ENCODE measurements around the gene SLC12A3.

SLC12A3 gene

GRCh38 chr16:56915336-56916119 lies 50.5 kb downstream of the SLC12A3 start:
- TF ChIP-seq SUZ12 (IDR thresholded peaks at IDR 0.05; ENCODE audit: extremely low read depth, insufficient read depth, insufficient read length), result no peak
- TF ChIP-seq ZNF274 (IDR thresholded peaks at IDR 0.05; ENCODE audit: low read depth, low read length), result no peak
- TF ChIP-seq YY1 (IDR thresholded peaks at IDR 0.05; ENCODE audit: insufficient read depth, insufficient read length), result no peak
- no peak for DNase-seq (ENCODE audit: low read depth, low spot score)
- Histone ChIP-seq H3K9ac (ENCODE audit: insufficient read length, low read depth) (no peak overlapping the region), H3K9me3 (ENCODE audit: insufficient read depth, low read length) (no peaks in the 10 kb centered on the region), H3K4me3 (ENCODE audit: insufficient read length, low read depth) (no peak overlapping the region), H3K36me3 (ENCODE audit: insufficient read depth, insufficient read length, low read length) (no peaks in the 10 kb centered on the region), H3K4me1 (ENCODE audit: insufficient read depth, insufficient read length) (peaks cover 10% of the 10 kb centered on the region), H3K27me3 (ENCODE audit: insufficient read depth, insufficient read length) (no peaks in the 10 kb centered on the region)

- DNase-seq (ENCODE audit: low read depth, low spot score), result no peak
- TF ChIP-seq SUZ12 (IDR thresholded peaks at IDR 0.05; ENCODE audit: extremely low read depth, insufficient read depth, insufficient read length), result no peak
- TF ChIP-seq ZNF274 (IDR thresholded peaks at IDR 0.05; ENCODE audit: low read depth, low read length), result no peak
- TF ChIP-seq YY1 (IDR thresholded peaks at IDR 0.05; ENCODE audit: insufficient read depth, insufficient read length), result no peak
- no peak overlapping the region for H3K4me3 ChIP-seq (ENCODE audit: insufficient read length, low read depth)
- H3K36me3 ChIP-seq (ENCODE audit: insufficient read depth, insufficient read length, low read length), result no peaks in the 10 kb centered on the region
- H3K9ac ChIP-seq (ENCODE audit: insufficient read length, low read depth), result no peak overlapping the region
- H3K9me3 ChIP-seq (ENCODE audit: insufficient read depth, low read length), result no peaks in the 10 kb centered on the region
- H3K4me1 ChIP-seq (ENCODE audit: insufficient read depth, insufficient read length), result peaks cover 7% of the 10 kb centered on the region
- H3K27me3 ChIP-seq (ENCODE audit: insufficient read depth, insufficient read length), result no peaks in the 10 kb centered on the region
These were observed 51.8 kb downstream of the SLC12A3 start for GRCh38 chr16:56916571-56917403.

GRCh38 chr16:56918467-56919012 lies 53.5 kb downstream of the SLC12A3 start:
- no peaks in the 10 kb centered on the region for H3K4me1 ChIP-seq (ENCODE audit: insufficient read depth, insufficient read length)
- H3K4me3 ChIP-seq (ENCODE audit: insufficient read length, low read depth), result no peak overlapping the region
- no peak overlapping the region for H3K9ac ChIP-seq (ENCODE audit: insufficient read length, low read depth)
- DNase-seq (ENCODE audit: low read depth, low spot score), result no peak
- H3K9me3 ChIP-seq (ENCODE audit: insufficient read depth, low read length), result no peaks in the 10 kb centered on the region
- H3K36me3 ChIP-seq (ENCODE audit: insufficient read depth, insufficient read length, low read length), result no peaks in the 10 kb centered on the region
- H3K27me3 ChIP-seq (ENCODE audit: insufficient read depth, insufficient read length), result no peaks in the 10 kb centered on the region
- TF ChIP-seq SUZ12 (IDR thresholded peaks at IDR 0.05; ENCODE audit: extremely low read depth, insufficient read depth, insufficient read length), result no peak
- no peak for TF ChIP-seq YY1 (IDR thresholded peaks at IDR 0.05; ENCODE audit: insufficient read depth, insufficient read length)
- TF ChIP-seq ZNF274 (IDR thresholded peaks at IDR 0.05; ENCODE audit: low read depth, low read length), result no peak

- Histone ChIP-seq H3K27me3 (ENCODE audit: insufficient read depth, insufficient read length) (no peaks in the 10 kb centered on the region), H3K36me3 (ENCODE audit: insufficient read depth, insufficient read length, low read length) (no peaks in the 10 kb centered on the region), H3K4me1 (ENCODE audit: insufficient read depth, insufficient read length) (no peaks in the 10 kb centered on the region), H3K4me3 (ENCODE audit: insufficient read length, low read depth) (no peak overlapping the region), H3K9ac (ENCODE audit: insufficient read length, low read depth) (no peak overlapping the region), H3K9me3 (ENCODE audit: insufficient read depth, low read length) (no peaks in the 10 kb centered on the region)
- DNase-seq (ENCODE audit: low read depth, low spot score), result no peak
- TF ChIP-seq ZNF274 (IDR thresholded peaks at IDR 0.05; ENCODE audit: low read depth, low read length) (no peak), SUZ12 (IDR thresholded peaks at IDR 0.05; ENCODE audit: extremely low read depth, insufficient read depth, insufficient read length) (no peak), YY1 (IDR thresholded peaks at IDR 0.05; ENCODE audit: insufficient read depth, insufficient read length) (no peak)
These were observed 54.2 kb downstream of the SLC12A3 start for GRCh38 chr16:56919099-56919800.

DNA sequence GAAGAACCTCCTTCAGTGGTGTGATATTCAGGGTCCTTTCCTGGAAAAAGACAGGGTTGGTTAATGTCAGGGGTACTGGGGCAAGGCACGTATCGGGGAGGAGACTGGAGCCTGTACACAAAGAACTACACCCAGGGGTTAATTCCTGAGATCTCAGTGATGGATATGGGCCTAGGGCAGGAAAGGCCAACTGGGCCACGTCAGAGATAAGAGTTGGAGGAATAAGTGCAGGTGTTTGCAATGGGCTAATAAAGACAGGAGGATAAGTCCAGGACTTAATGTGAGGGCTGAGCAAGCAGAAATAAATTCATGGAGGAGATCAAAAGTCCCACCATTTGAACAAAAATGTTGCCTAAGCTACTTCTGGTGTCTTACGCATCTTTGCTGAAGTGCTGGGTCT lies 56.6 kb downstream of the SLC12A3 start:
- H3K9me3 ChIP-seq (ENCODE audit: insufficient read depth, low read length), result no peaks in the 10 kb centered on the region
- H3K27me3 ChIP-seq (ENCODE audit: insufficient read depth, insufficient read length), result no peaks in the 10 kb centered on the region
- H3K36me3 ChIP-seq (ENCODE audit: insufficient read depth, insufficient read length, low read length), result no peaks in the 10 kb centered on the region
- no peak overlapping the region for H3K9ac ChIP-seq (ENCODE audit: insufficient read length, low read depth)
- TF ChIP-seq YY1 (IDR thresholded peaks at IDR 0.05; ENCODE audit: insufficient read depth, insufficient read length) (no peak), ZNF274 (IDR thresholded peaks at IDR 0.05; ENCODE audit: low read depth, low read length) (no peak), SUZ12 (IDR thresholded peaks at IDR 0.05; ENCODE audit: extremely low read depth, insufficient read depth, insufficient read length) (no peak)
- no peak for DNase-seq (ENCODE audit: low read depth, low spot score)
- no peak overlapping the region for H3K4me3 ChIP-seq (ENCODE audit: insufficient read length, low read depth)
- no peaks in the 10 kb centered on the region for H3K4me1 ChIP-seq (ENCODE audit: insufficient read depth, insufficient read length)

DNA sequence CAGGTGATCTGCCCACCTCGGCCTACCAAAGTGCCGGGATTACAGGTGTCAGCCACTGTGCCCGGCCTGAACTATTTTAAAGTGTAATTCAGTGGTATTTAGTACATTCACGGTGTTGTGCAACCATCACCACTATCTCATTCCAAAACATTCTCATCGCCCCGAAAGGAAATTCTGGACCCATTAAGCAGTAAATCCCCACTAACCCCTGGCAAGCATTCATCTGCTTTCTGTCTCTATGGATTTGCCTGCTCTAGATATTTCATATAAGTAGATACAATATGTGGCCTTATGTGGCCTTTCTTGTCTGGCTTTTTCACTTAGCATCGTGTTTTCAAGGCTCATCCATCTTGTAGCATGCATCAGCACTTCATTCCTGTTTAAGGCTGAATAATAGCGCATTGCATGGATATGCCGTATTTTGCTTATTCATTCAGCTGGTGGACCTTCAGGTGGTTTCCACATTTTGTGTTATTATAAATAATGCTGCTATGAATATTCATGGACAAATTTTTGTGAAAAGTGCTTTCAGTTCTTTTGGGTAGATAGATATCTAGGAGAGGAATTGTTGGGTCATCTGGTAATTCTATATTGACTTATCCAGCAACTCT lies 58.6 kb downstream of the SLC12A3 start:
- no peak for TF ChIP-seq YY1 (IDR thresholded peaks at IDR 0.05; ENCODE audit: insufficient read depth, insufficient read length)
- no peak for TF ChIP-seq SUZ12 (IDR thresholded peaks at IDR 0.05; ENCODE audit: extremely low read depth, insufficient read depth, insufficient read length)
- TF ChIP-seq ZNF274 (IDR thresholded peaks at IDR 0.05; ENCODE audit: low read depth, low read length), result no peak
- H3K36me3 ChIP-seq (ENCODE audit: insufficient read depth, insufficient read length, low read length), result no peaks in the 10 kb centered on the region
- no peaks in the 10 kb centered on the region for H3K9me3 ChIP-seq (ENCODE audit: insufficient read depth, low read length)
- no peak for DNase-seq (ENCODE audit: low read depth, low spot score)
- H3K4me3 ChIP-seq (ENCODE audit: insufficient read length, low read depth), result no peak overlapping the region
- no peaks in the 10 kb centered on the region for H3K4me1 ChIP-seq (ENCODE audit: insufficient read depth, insufficient read length)
- H3K27me3 ChIP-seq (ENCODE audit: insufficient read depth, insufficient read length), result no peaks in the 10 kb centered on the region
- H3K9ac ChIP-seq (ENCODE audit: insufficient read length, low read depth), result no peak overlapping the region
